Nephron progenitor cell (in vitro differentiated cells): ENCODE data around the gene TMEM258.
A peak's percentile ranks its signal among the peaks of the same experiment; 100 is the strongest.

Experiments used
- DNase-seq: peaks from one replicate; pipeline ENCODE4 v3.0.0; 2021
- H3K27ac Mint-ChIP-seq: 2 replicates; pipeline ENCODE4 v1.8.0; 2021; ENCODE audit warnings: mild to moderate bottlenecking, moderate library complexity, mixed read lengths
- H3K27me3 Mint-ChIP-seq: 2 replicates; pipeline ENCODE4 v1.8.0; 2021; ENCODE audit warnings: mild to moderate bottlenecking, low read depth, mixed read lengths; ENCODE audit not compliant: poor library complexity
- H3K36me3 Mint-ChIP-seq: 2 replicates; pipeline ENCODE4 v1.8.0; 2021; ENCODE audit warnings: low read depth, mixed read lengths
- H3K4me1 Mint-ChIP-seq: 2 replicates; pipeline ENCODE4 v1.8.0; 2021; ENCODE audit warnings: mixed read lengths
- H3K4me3 Mint-ChIP-seq: 2 replicates; pipeline ENCODE4 v1.8.0; 2021; ENCODE audit warnings: mild to moderate bottlenecking, moderate library complexity, mixed read lengths
- H3K9me3 Mint-ChIP-seq: 2 replicates; pipeline ENCODE4 v1.8.0; 2021; ENCODE audit warnings: mild to moderate bottlenecking, moderate library complexity, mixed read lengths
- TF ChIP-seq, protein P1 (sequence below): fragments of 200-600 bp; sonication (generic); IDR thresholded peaks from 2 replicates; pipeline ENCODE4 v1.5.0; 2021; ENCODE audit warnings: antibody characterized with exemption

TMEM258 gene

DNA sequence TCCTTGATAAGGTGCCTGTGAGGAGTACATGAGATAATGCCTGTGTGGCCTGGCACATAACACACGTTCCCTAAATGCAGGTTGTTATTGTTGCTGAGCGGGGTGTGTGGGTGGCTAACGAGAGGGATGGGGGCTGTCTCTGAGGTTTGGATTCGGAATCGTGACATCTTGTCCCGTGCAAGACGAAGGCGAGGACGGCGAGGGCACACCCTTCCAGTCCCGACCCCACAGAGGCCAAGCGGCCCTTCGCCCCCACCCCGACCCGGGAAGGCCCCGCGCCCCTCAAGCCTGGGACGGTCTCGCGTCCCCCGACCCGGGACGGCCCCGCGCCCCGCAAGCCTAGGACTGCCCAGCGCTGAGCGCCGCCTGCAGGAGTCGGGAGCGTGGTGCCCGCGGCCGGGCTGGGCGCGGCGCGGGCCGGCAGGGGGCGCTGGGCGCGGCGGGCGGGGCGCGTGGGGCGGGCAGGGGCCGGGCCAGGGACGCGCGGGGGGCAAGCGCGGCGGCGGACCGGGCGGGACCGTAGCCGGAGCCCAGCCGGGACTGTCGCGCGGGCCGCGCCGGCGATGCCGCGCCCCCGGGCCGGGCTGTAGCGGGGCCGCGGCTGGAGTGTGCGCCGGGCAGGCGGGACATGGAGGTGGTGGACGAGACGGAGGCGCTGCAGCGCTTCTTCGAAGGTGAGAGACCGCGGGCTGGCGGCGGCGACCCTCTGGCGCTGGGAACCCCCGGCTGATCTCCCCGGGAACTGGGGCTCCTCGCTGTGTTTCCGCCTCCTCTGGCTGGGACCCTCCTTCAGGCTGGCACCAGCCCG, 40.1 kb downstream of the TMEM258 start, which contains the start of gene MYRF:
Gene MYRF (plus strand): TSS at position 520 of the 808 bp plus-strand sequence. CDS start 109 bp downstream, at position 629.
- DNase-seq: peak; percentile 82
- Mint-ChIP-seq H3K27ac (no peak within 1 kb of the TSS), H3K27me3 (peaks cover 31% of the 10 kb centered on the region), H3K4me1 (peaks cover 74% of the 10 kb centered on the region), H3K36me3 (no peaks in the 10 kb centered on the region), H3K4me3 (peak within 1 kb of the TSS; percentile 86), H3K9me3 (no peaks in the 10 kb centered on the region)
- TF ChIP-seq, protein P1, sequence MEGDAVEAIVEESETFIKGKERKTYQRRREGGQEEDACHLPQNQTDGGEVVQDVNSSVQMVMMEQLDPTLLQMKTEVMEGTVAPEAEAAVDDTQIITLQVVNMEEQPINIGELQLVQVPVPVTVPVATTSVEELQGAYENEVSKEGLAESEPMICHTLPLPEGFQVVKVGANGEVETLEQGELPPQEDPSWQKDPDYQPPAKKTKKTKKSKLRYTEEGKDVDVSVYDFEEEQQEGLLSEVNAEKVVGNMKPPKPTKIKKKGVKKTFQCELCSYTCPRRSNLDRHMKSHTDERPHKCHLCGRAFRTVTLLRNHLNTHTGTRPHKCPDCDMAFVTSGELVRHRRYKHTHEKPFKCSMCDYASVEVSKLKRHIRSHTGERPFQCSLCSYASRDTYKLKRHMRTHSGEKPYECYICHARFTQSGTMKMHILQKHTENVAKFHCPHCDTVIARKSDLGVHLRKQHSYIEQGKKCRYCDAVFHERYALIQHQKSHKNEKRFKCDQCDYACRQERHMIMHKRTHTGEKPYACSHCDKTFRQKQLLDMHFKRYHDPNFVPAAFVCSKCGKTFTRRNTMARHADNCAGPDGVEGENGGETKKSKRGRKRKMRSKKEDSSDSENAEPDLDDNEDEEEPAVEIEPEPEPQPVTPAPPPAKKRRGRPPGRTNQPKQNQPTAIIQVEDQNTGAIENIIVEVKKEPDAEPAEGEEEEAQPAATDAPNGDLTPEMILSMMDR: peak; percentile 20

DNA sequence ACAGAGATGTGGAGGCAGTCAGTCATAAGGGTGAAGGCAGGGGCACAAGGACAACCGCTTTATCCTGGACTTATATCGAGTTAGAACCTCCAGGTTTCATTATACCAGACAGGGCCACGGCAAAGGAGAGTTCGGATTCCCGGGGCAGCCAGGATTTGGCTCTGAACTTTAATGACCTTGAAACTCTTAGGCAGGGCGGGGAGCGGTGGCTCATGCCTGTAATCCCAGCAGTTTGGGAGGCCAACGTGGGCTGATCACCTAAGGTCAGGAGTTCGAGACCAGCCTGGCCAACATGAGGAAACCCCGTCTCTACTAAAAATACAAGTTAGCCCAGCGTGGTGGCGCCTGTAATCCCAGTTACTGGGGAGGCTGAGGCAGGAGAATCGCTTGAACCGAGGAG, 41.0 kb downstream of the TMEM258 start:
- Mint-ChIP-seq H3K27me3 (peaks cover 29% of the 10 kb centered on the region), H3K4me1 (peaks cover 71% of the 10 kb centered on the region), H3K36me3 (no peaks in the 10 kb centered on the region), H3K27ac (peak overlapping the region; percentile 7), H3K4me3 (peak overlapping the region; percentile 62), H3K9me3 (no peaks in the 10 kb centered on the region)
- no peak for DNase-seq
- TF ChIP-seq, protein P1: no peak

DNA sequence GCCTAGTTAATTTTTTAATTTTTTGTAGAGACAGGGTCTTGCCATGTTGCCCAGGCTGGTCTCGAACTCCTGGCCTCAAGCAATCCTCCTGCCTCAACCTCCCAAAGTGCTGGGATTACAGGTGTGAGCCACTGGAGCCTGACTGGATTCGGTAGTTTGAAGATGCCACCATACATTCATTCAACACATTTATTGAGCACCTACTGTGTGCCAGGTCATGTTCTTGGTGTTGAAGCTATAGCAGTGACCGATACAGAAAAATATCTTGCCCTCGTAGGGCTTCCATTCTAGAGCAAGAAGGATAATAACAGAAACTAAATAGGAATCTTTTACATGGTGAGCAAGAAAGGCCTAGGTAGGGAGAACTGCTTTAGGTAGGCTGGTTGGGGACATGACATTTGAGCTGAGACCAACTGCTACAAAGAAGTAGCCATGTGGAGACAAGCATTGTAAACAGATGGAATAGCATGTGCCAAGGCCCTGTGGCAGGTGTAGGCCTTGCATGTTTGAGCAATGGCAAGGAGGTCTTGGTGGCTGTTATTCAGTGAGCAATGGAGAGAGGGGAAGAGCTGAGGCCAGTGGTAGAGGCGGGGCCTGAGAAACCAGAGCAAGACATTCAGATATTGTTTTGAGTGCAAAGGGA, 41.6 kb downstream of the TMEM258 start:
- H3K4me3 Mint-ChIP-seq: peak overlapping the region; percentile 62
- peak overlapping the region; percentile 7 for H3K27ac Mint-ChIP-seq
- TF ChIP-seq, protein P1: no peak
- no peaks in the 10 kb centered on the region for H3K9me3 Mint-ChIP-seq
- H3K4me1 Mint-ChIP-seq: peaks cover 70% of the 10 kb centered on the region
- H3K36me3 Mint-ChIP-seq: no peaks in the 10 kb centered on the region
- H3K27me3 Mint-ChIP-seq: peaks cover 32% of the 10 kb centered on the region
- DNase-seq: no peak

DNA sequence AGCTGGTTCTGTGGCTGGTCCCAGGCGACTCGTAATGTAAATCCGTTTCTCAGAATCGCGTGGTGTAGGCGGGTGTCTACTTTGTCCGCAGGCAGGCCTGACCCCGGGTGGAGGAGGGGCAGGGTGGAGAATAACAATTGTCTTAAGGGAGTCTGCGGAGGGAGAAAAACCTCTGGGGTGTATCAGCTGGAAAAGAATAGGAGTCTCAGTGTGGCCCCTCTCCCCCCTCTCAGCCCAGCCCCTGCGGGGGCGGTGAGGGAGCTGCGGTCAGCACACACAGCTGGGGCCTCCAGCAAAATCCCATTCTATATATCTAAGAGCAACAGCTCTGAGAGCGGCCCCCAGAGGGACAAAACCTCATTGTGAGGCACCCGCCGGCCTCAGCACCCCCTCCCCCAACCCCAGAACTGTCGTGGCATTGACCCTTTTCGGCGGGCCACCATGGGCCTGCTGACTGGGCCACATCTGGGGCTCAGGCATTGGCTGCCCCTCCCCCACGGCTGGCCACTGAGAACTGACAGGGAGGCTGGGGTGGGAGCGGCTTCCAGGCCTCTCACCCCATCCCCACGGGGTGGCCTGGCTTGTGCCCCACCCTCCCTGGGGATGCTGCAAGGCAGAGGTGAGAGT, 42.7 kb downstream of the TMEM258 start:
- H3K4me1 Mint-ChIP-seq: peaks cover 64% of the 10 kb centered on the region
- H3K9me3 Mint-ChIP-seq: no peaks in the 10 kb centered on the region
- no peaks in the 10 kb centered on the region for H3K36me3 Mint-ChIP-seq
- H3K27me3 Mint-ChIP-seq: peaks cover 32% of the 10 kb centered on the region
- H3K4me3 Mint-ChIP-seq: peak overlapping the region; percentile 32
- H3K27ac Mint-ChIP-seq: no peak overlapping the region
- TF ChIP-seq, protein P1: no peak
- peak; percentile 60 for DNase-seq

DNA sequence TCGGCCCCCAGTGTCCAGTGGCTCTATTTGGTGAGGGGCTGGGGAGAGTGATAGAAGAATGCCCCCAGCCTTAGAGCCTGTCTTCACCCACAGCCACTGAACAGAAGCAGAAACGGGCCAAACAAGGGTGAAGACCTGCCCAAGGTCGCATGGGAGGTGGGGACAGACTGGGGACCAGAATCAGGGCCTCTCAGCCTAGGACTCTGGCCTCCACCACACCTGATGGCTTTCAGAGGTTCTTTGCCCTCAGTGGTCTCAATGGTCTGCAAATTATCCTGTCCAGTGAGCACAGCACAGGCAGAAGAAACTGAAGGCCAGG, 44.5 kb downstream of the TMEM258 start:
- no peak for DNase-seq
- Mint-ChIP-seq H3K27ac (no peak overlapping the region), H3K36me3 (no peaks in the 10 kb centered on the region), H3K4me1 (peaks cover 46% of the 10 kb centered on the region), H3K9me3 (no peaks in the 10 kb centered on the region), H3K27me3 (peaks cover 18% of the 10 kb centered on the region), H3K4me3 (no peak overlapping the region)
- TF ChIP-seq, protein P1: no peak
